Measurements from ENCODE around the gene CIB4.

DNA sequence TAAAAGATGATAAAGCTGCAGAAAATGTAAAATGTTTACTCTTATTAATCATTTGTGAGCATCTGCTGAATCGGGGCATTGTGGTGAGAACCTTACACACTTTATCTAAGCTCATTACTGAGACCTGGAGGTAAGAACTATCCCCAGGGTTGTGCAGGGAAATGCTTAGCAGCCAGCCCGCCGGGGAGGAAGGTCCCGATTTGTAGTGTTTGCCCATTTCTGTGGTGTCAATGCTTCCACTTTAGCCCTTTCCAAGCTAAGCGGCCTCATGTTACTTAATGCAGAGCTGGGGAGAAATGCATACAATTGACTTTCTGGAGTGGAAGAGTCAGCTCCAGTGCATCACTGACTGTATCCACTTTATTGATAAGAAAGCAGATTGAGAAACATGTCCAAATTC is 30.5 kb upstream of the CIB4 start:
- TF ChIP-seq CTCF (conservative IDR thresholded peaks at IDR 0.05) (no peak), EZH2 (IDR thresholded peaks at IDR 0.05; ENCODE audit: low read depth) (no peak)

All from PC-9 (cell line).